Activated T-cell treated with anti-CD3 and anti-CD28 coated beads for 24 hours (primary cell): Measurements from ENCODE around the gene BANK1.

Experiments
- DNase-seq: peaks from one replicate; pipeline ENCODE4 v3.0.0-alpha.2; 2020; ENCODE audit warnings: low read depth

BANK1 gene

GRCh38 chr4:102036619-102037376 is 246.3 kb downstream of the BANK1 start:
- DNase-seq: no peak

GRCh38 chr4:102037566-102037965 is 247.0 kb downstream of the BANK1 start:
- DNase-seq: no peak

- no peak for DNase-seq
Measured at GRCh38 chr4:102042871-102043802, 252.6 kb downstream of the BANK1 start.

- DNase-seq: no peak
Measured at GRCh38 chr4:102047616-102048015, 257.1 kb downstream of the BANK1 start.

- DNase-seq: no peak
Measured at GRCh38 chr4:102055805-102056204, 265.3 kb downstream of the BANK1 start.

- DNase-seq: no peak
Measured at GRCh38 chr4:102057122-102057521, 266.6 kb downstream of the BANK1 start.

GRCh38 chr4:102061133-102061532 is 270.6 kb downstream of the BANK1 start:
- DNase-seq: no peak

- no peak for DNase-seq
Measured at GRCh38 chr4:102064747-102065442, 274.4 kb downstream of the BANK1 start.

- DNase-seq: no peak
Measured at GRCh38 chr4:102076622-102077021, 286.1 kb downstream of the BANK1 start.

GRCh38 chr4:102080184-102080583 is 289.7 kb downstream of the BANK1 start:
- no peak for DNase-seq

- DNase-seq: no peak
Measured at GRCh38 chr4:102089850-102090621, 299.5 kb downstream of the BANK1 start.

- no peak for DNase-seq
Measured at GRCh38 chr4:102091656-102092055, 301.1 kb downstream of the BANK1 start.

- no peak for DNase-seq
Measured at GRCh38 chr4:102094481-102094880, 304.0 kb downstream of the BANK1 start.

GRCh38 chr4:102103368-102103767 is 312.8 kb downstream of the BANK1 start:
- no peak for DNase-seq

- DNase-seq: no peak
Measured at GRCh38 chr4:102104278-102104677, 313.7 kb downstream of the BANK1 start.

GRCh38 chr4:102105983-102106382 is 315.5 kb downstream of the BANK1 start:
- no peak for DNase-seq

- no peak for DNase-seq
Measured at GRCh38 chr4:102114118-102114630, 323.6 kb downstream of the BANK1 start.

- DNase-seq: no peak
Measured at GRCh38 chr4:102116121-102116520, 325.6 kb downstream of the BANK1 start.

- no peak for DNase-seq
Measured at GRCh38 chr4:102120846-102121245, 330.3 kb downstream of the BANK1 start.
